Ishikawa (cell line): Measurements from ENCODE around the gene ASB9.

ENCODE experiments used
- CEBPB ChIP-seq: IDR thresholded peaks from 2 replicates; pipeline ENCODE4 v1.6.1; 2012
- CREB1 ChIP-seq: IDR thresholded peaks from 2 replicates; pipeline ENCODE4 v1.6.1; 2012; ENCODE audit warnings: low read depth
- EP300 ChIP-seq: IDR thresholded peaks from 2 replicates; pipeline ENCODE4 v1.6.1; 2012; ENCODE audit warnings: borderline replicate concordance
- FOXM1 ChIP-seq: IDR thresholded peaks from 2 replicates; pipeline ENCODE4 v1.6.1; 2012; ENCODE audit warnings: low read depth, borderline replicate concordance
- YY1 ChIP-seq: IDR thresholded peaks from 2 replicates; pipeline ENCODE4 v1.6.1; 2012; ENCODE audit warnings: low read depth
- TF ChIP-seq, protein P1 (sequence below): IDR thresholded peaks from 2 replicates; pipeline ENCODE4 v1.6.1; 2012
- TF ChIP-seq, protein P2 (sequence below): IDR thresholded peaks from 2 replicates; pipeline ENCODE4 v1.6.1; 2012; ENCODE audit warnings: low read depth, mild to moderate bottlenecking
- TF ChIP-seq, protein P3 (sequence below): IDR thresholded peaks from 2 replicates; pipeline ENCODE4 v1.6.1; 2012

DNA sequence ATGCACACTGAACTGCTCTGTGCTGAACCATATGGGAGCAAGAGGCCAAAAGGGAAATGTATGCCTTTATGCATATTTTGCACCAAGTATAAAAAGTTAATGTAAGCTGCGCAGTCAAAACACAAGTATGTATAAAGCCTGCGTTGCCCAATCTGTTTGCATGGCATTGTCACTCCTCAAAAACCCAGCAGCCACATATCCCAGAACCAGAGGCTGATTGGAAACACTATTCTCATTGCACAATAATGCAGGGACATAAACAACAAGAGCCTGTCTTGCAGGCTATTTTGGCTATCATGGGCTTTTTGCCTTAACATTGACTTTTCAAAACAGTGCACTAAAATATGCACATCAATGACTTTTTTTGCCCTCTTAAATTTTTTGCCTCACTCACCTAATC, 5.1 kb upstream of the ASB9 start:
- TF ChIP-seq FOXM1 (no peak), EP300 (no peak), YY1 (no peak), CREB1 (no peak), CEBPB (no peak)
- TF ChIP-seq, protein P1, sequence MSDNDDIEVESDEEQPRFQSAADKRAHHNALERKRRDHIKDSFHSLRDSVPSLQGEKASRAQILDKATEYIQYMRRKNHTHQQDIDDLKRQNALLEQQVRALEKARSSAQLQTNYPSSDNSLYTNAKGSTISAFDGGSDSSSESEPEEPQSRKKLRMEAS = no peak
- TF ChIP-seq, protein P2, sequence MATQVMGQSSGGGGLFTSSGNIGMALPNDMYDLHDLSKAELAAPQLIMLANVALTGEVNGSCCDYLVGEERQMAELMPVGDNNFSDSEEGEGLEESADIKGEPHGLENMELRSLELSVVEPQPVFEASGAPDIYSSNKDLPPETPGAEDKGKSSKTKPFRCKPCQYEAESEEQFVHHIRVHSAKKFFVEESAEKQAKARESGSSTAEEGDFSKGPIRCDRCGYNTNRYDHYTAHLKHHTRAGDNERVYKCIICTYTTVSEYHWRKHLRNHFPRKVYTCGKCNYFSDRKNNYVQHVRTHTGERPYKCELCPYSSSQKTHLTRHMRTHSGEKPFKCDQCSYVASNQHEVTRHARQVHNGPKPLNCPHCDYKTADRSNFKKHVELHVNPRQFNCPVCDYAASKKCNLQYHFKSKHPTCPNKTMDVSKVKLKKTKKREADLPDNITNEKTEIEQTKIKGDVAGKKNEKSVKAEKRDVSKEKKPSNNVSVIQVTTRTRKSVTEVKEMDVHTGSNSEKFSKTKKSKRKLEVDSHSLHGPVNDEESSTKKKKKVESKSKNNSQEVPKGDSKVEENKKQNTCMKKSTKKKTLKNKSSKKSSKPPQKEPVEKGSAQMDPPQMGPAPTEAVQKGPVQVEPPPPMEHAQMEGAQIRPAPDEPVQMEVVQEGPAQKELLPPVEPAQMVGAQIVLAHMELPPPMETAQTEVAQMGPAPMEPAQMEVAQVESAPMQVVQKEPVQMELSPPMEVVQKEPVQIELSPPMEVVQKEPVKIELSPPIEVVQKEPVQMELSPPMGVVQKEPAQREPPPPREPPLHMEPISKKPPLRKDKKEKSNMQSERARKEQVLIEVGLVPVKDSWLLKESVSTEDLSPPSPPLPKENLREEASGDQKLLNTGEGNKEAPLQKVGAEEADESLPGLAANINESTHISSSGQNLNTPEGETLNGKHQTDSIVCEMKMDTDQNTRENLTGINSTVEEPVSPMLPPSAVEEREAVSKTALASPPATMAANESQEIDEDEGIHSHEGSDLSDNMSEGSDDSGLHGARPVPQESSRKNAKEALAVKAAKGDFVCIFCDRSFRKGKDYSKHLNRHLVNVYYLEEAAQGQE = no peak
- TF ChIP-seq, protein P3, sequence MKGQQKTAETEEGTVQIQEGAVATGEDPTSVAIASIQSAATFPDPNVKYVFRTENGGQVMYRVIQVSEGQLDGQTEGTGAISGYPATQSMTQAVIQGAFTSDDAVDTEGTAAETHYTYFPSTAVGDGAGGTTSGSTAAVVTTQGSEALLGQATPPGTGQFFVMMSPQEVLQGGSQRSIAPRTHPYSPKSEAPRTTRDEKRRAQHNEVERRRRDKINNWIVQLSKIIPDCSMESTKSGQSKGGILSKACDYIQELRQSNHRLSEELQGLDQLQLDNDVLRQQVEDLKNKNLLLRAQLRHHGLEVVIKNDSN = no peak
